PC-3 (cell line): Measurements from ENCODE around the gene SLC25A18. TPM values are rescaled to one million over a fixed set of nuclear protein-coding genes. Genes with fewer than 3 reads are reported as not detected.

Experiments
- ATAC-seq: fragments of 200-7000 bp; cut with Tn5 transposase; 2 replicates; pipeline ENCODE4 v1.9.1; 2020; ENCODE audit warnings: mild to moderate bottlenecking, moderate library complexity
- BruUV-seq: library from RNA; stranded (reverse); fragments of 400-500 nt; replicated peaks from 2 replicates; lab custom pipeline; 2021; lab: Mats Ljungman, UMichigan
- CTCF ChIA-PET: fragments of 300-600 bp; sonication (Branson Sonifier 250); formaldehyde crosslinking; loops from one replicate; lab custom pipeline; 2022; ENCODE audit warnings: antibody characterized with exemption; lab: Charles Lee
- POLR2A ChIA-PET: fragments of 300-600 bp; sonication (Branson Sonifier 250); formaldehyde crosslinking; loops from one replicate; lab custom pipeline; 2022; ENCODE audit warnings: antibody characterized with exemption; ENCODE audit not compliant: unreplicated experiment; lab: Charles Lee
- DNase-seq: peaks from one replicate; pipeline ENCODE4 v3.0.0-alpha.2; 2015
- H2AFZ ChIP-seq: fragments of 300-600 bp; sonication (generic); 2 replicates; pipeline ENCODE4 v1.6.0; 2016; ENCODE audit warnings: antibody characterized with exemption, low read length
- H3F3A ChIP-seq: fragments of 300-600 bp; sonication (generic); one replicate; pipeline ENCODE4 v1.6.0; 2017; ENCODE audit warnings: antibody characterized with exemption, low read length, control low read depth, mild to moderate bottlenecking; ENCODE audit not compliant: unreplicated experiment
- H3K27ac ChIP-seq: fragments of 300-600 bp; sonication (generic); 2 replicates; pipeline ENCODE4 v1.5.1; 2016; ENCODE audit warnings: mild to moderate bottlenecking, low read length
- H3K27me3 ChIP-seq: fragments of 300-600 bp; sonication (generic); 2 replicates; pipeline ENCODE4 v1.6.1; 2016; ENCODE audit warnings: low read length, mixed read lengths
- H3K36me3 ChIP-seq: fragments of 300-600 bp; sonication (generic); 2 replicates; pipeline ENCODE4 v1.6.1; 2016; ENCODE audit warnings: low read depth, mixed run types, low read length, mixed read lengths
- H3K4me1 ChIP-seq: fragments of 300-600 bp; sonication (generic); 2 replicates; pipeline ENCODE4 v1.5.1; 2016; ENCODE audit warnings: low read length; ENCODE audit not compliant: insufficient read depth
- H3K4me2 ChIP-seq: fragments of 300-600 bp; sonication (generic); 2 replicates; pipeline ENCODE4 v1.6.0; 2016; ENCODE audit warnings: low read length
- H3K4me3 ChIP-seq: fragments of 300-600 bp; sonication (generic); 2 replicates; pipeline ENCODE4 v1.5.1; 2016; ENCODE audit warnings: mild to moderate bottlenecking, low read length, mixed read lengths
- H3K79me2 ChIP-seq: fragments of 300-600 bp; sonication (generic); 2 replicates; pipeline ENCODE4 v1.6.1; 2017; ENCODE audit warnings: low read length, mixed read lengths
- H3K9ac ChIP-seq: fragments of 300-600 bp; sonication (generic); 2 replicates; pipeline ENCODE4 v1.6.0; 2016; ENCODE audit warnings: mild to moderate bottlenecking, low read length
- H3K9me2 ChIP-seq: fragments of 300-600 bp; sonication (generic); replicated peaks from 2 replicates; pipeline ENCODE4 v1.6.1; 2016; ENCODE audit warnings: mixed run types, low read length, mixed read lengths
- H3K9me3 ChIP-seq: fragments of 300-600 bp; sonication (generic); 2 replicates; pipeline ENCODE4 v1.6.1; 2016; ENCODE audit warnings: low read length, mixed read lengths
- H4K20me1 ChIP-seq: fragments of 300-600 bp; sonication (generic); 2 replicates; pipeline ENCODE4 v1.6.1; 2016; ENCODE audit warnings: low read length, mixed read lengths
- CTCF ChIP-seq: fragments of 300-600 bp; sonication (generic); conservative IDR thresholded peaks from 2 replicates; pipeline ENCODE4 v1.5.1; 2017; ENCODE audit warnings: antibody characterized with exemption, low read depth, mild to moderate bottlenecking, low read length
- EZH2 ChIP-seq: fragments of 300-600 bp; sonication (generic); IDR thresholded peaks from one replicate; pipeline ENCODE4 v1.6.1; 2017; ENCODE audit warnings: antibody characterized with exemption, mild to moderate bottlenecking, low read length; ENCODE audit not compliant: unreplicated experiment
- EZH2phosphoT487 ChIP-seq: fragments of 300-600 bp; sonication (generic); IDR thresholded peaks from 2 replicates; pipeline ENCODE4 v1.6.1; 2018; ENCODE audit warnings: mild to moderate bottlenecking, antibody characterized with exemption, low read length, borderline replicate concordance
- intact Hi-C: fragments of 100-400 bp; cut with micrococcal nuclease; formaldehyde crosslinking; loops from 2 replicates; pipeline ENCODE4 v1.9.0; 2023
- total RNA-seq: library from RNA; depleted of rRNA; stranded (reverse); fragments of >200 nt; gene quantifications from 2 replicates; pipeline ENCODE4 v1.2.3, GENCODE V29; 2014

The SLC25A18 gene
- total RNA-seq, 1 experiment from 2014 or later = 0.22 TPM

GRCh38 chr22:17613280-17613679, 50.0 kb downstream of the SLC25A18 start:
- DNase-seq (no peak), ATAC-seq (no peak)
- BruUV-seq = no TSS peak
- Histone ChIP-seq H3K27me3 (no peaks in the 10 kb centered on the region), H4K20me1 (no peaks in the 10 kb centered on the region), H3K27ac (no peak overlapping the region), H3K9me2 (no peaks in the 10 kb centered on the region), H3K4me1 (no peaks in the 10 kb centered on the region), H2AFZ (no peak overlapping the region), H3F3A (no peaks in the 10 kb centered on the region), H3K9me3 (no peaks in the 10 kb centered on the region), H3K9ac (no peak overlapping the region), H3K4me3 (no peak overlapping the region), H3K36me3 (peaks cover 18% of the 10 kb centered on the region), H3K4me2 (no peak overlapping the region), H3K79me2 (no peaks in the 10 kb centered on the region)
- intact Hi-C loops = no loop called here
- CTCF ChIA-PET = no interaction called here
- POLR2A ChIA-PET = no interaction called here
- TF ChIP-seq EZH2 (no peak), CTCF (no peak), EZH2phosphoT487 (no peak)

GRCh38 chr22:17627961-17628405, 64.7 kb downstream of the SLC25A18 start:
- Histone ChIP-seq H3K9me2 (no peaks in the 10 kb centered on the region), H3K27ac (peak overlapping the region; percentile 68), H3K79me2 (peaks cover 59% of the 10 kb centered on the region), H3K36me3 (no peaks in the 10 kb centered on the region), H3F3A (peaks cover 1% of the 10 kb centered on the region), H3K4me2 (peak overlapping the region; percentile 80), H3K4me3 (peak overlapping the region; percentile 100), H2AFZ (peak overlapping the region; percentile 86), H3K27me3 (no peaks in the 10 kb centered on the region), H3K4me1 (peaks cover 18% of the 10 kb centered on the region), H4K20me1 (no peaks in the 10 kb centered on the region), H3K9ac (peak overlapping the region; percentile 99), H3K9me3 (no peaks in the 10 kb centered on the region)
- CTCF ChIA-PET = no interaction called here
- ATAC-seq = no peak
- POLR2A ChIA-PET = no interaction called here
- TF ChIP-seq CTCF (no peak), EZH2 (no peak), EZH2phosphoT487 (no peak)
- no peak for DNase-seq
- TSS peak; percentile 94 for BruUV-seq
- intact Hi-C loops = no loop called here

GRCh38 chr22:17628406-17629172, 65.3 kb downstream of the SLC25A18 start, which contains the start of gene ATP6V1E1:
Gene ATP6V1E1 (minus strand): TSS chr22:17628749. CDS start chr22:17628635, 114 bp downstream.
- peak within 1 kb of the TSS; percentile 68 for H3K27ac ChIP-seq
- H3K9ac ChIP-seq = peak within 1 kb of the TSS; percentile 99
- BruUV-seq = no TSS peak
- ATAC-seq = peak; percentile 96
- H3K36me3 ChIP-seq = no peaks in the 10 kb centered on the region
- H3K4me1 ChIP-seq = peaks cover 23% of the 10 kb centered on the region
- POLR2A ChIA-PET = no interaction called here
- intact Hi-C loops = no loop called here
- CTCF ChIA-PET = no interaction called here
- peaks cover 53% of the 10 kb centered on the region for H3K79me2 ChIP-seq
- peaks cover 4% of the 10 kb centered on the region for H3F3A ChIP-seq
- peak; percentile 91 for DNase-seq
- TF ChIP-seq EZH2 = no peak
- no peak for TF ChIP-seq CTCF
- TF ChIP-seq EZH2phosphoT487 = no peak
- H2AFZ ChIP-seq = peak within 1 kb of the TSS; percentile 86
- no peaks in the 10 kb centered on the region for H3K9me2 ChIP-seq
- H3K4me3 ChIP-seq = peak within 1 kb of the TSS; percentile 100
- no peaks in the 10 kb centered on the region for H3K27me3 ChIP-seq
- no peaks in the 10 kb centered on the region for H3K9me3 ChIP-seq
- H3K4me2 ChIP-seq = peak within 1 kb of the TSS; percentile 80
- H4K20me1 ChIP-seq = no peaks in the 10 kb centered on the region
